NCI-H2227 treated with DMSO at 0.1 percent for 48 hours (cell line): Measurements from ENCODE around the gene SERTAD4.
A peak's percentile ranks its signal among the peaks of the same experiment; 100 is the strongest.
"Not testable (repeated sequence)": the region's sequence is repeated elsewhere in the genome, so short reads cannot be mapped to it uniquely, and the experiment has no call there.

Experiments used
- DNase-seq: peaks from one replicate; lab custom pipeline; 2025; lab: John Stamatoyannopoulos, UW

The SERTAD4 gene

GRCh38 chr1:210259561-210259960 is 27.0 kb downstream of the SERTAD4 start:
- DNase-seq: no peak

GRCh38 chr1:210260096-210260495 is 27.5 kb downstream of the SERTAD4 start:
- DNase-seq: no peak

GRCh38 chr1:210262167-210262896 is 29.7 kb downstream of the SERTAD4 start:
- DNase-seq: no peak

- no peak for DNase-seq
These were observed 30.3 kb downstream of the SERTAD4 start for GRCh38 chr1:210262897-210263272.

- no peak for DNase-seq
These were observed 31.4 kb downstream of the SERTAD4 start for GRCh38 chr1:210263963-210264362.

- DNase-seq: no peak
These were observed 32.1 kb downstream of the SERTAD4 start for GRCh38 chr1:210264496-210265380.

- not testable (repeated sequence) for DNase-seq
These were observed 32.9 kb downstream of the SERTAD4 start for GRCh38 chr1:210265392-210265955.

GRCh38 chr1:210269981-210270380 is 37.4 kb downstream of the SERTAD4 start:
- DNase-seq: no peak

- no peak for DNase-seq
These were observed 40.1 kb downstream of the SERTAD4 start for GRCh38 chr1:210272666-210273065.

GRCh38 chr1:210280221-210280620 is 47.6 kb downstream of the SERTAD4 start:
- DNase-seq: no peak

- no peak for DNase-seq
These were observed 55.5 kb downstream of the SERTAD4 start for GRCh38 chr1:210288116-210288515.

GRCh38 chr1:210289248-210289647 is 56.7 kb downstream of the SERTAD4 start:
- no peak for DNase-seq

GRCh38 chr1:210291081-210291764 is 58.6 kb downstream of the SERTAD4 start:
- no peak for DNase-seq

- peak; percentile 22 for DNase-seq
These were observed 59.2 kb downstream of the SERTAD4 start for GRCh38 chr1:210291786-210292230.

GRCh38 chr1:210292231-210292871 is 59.8 kb downstream of the SERTAD4 start:
- DNase-seq: peak; percentile 34

- DNase-seq: no peak
These were observed 60.6 kb downstream of the SERTAD4 start for GRCh38 chr1:210293171-210293607.

GRCh38 chr1:210294999-210295745 is 62.6 kb downstream of the SERTAD4 start:
- peak; percentile 50 for DNase-seq
